ENCODE data around the gene PRXL2B. TPM values are rescaled to one million over a fixed set of nuclear protein-coding genes. Genes with fewer than 3 reads are reported as not detected.

The PRXL2B gene
- total RNA-seq, 1 experiment from 2014 or later = 40.7 TPM

- Histone ChIP-seq H3K79me1 (ENCODE audit: insufficient read depth, low read depth, low read length, poor library complexity, severe bottlenecking) (no peaks in the 10 kb centered on the region), H2BK12ac (ENCODE audit: insufficient read length, low read depth, low read length) (no peak overlapping the region), H4K5ac (ENCODE audit: insufficient read length, low read depth, low read length) (no peak overlapping the region), H3K4me1 (ENCODE audit: insufficient read depth, low read length) (no peaks in the 10 kb centered on the region), H2AK5ac (ENCODE audit: insufficient read length, low read length) (no peak overlapping the region), H3K23me2 (ENCODE audit: insufficient read length, low read depth, low read length, poor library complexity, severe bottlenecking) (peaks cover 3% of the 10 kb centered on the region), H3K27me3 (ENCODE audit: insufficient read depth, low read length) (peaks cover 16% of the 10 kb centered on the region; the same call in 1 of the 2 replicates), H2BK120ac (ENCODE audit: low read depth, low read length, poor library complexity, severe bottlenecking) (no peak overlapping the region), H3T11ph (ENCODE audit: low read length) (no peak overlapping the region), H3K4me2 (ENCODE audit: insufficient read depth, insufficient read length, low read length) (no peak overlapping the region), H2BK5ac (ENCODE audit: insufficient read length, low read length) (no peak overlapping the region), H3K9me3 (ENCODE audit: control insufficient read depth, low read depth, low read length) (no peaks in the 10 kb centered on the region), H3K14ac (ENCODE audit: insufficient read depth, low read length) (no peak overlapping the region), H3K4ac (ENCODE audit: low read depth, low read length) (no peak overlapping the region), H3K27ac (ENCODE audit: insufficient read length, low read depth, low read length) (no peak overlapping the region), H3K23ac (ENCODE audit: insufficient read length, low read depth, low read length) (no peak overlapping the region), H2BK15ac (ENCODE audit: low read depth, low read length) (no peak overlapping the region), H4K91ac (ENCODE audit: insufficient read length, low read depth, low read length) (no peak overlapping the region), H3K56ac (ENCODE audit: insufficient read length, low read depth, low read length) (no peak overlapping the region), H3K9ac (ENCODE audit: extremely low read depth, insufficient read length, low read length) (no peak overlapping the region), H4K20me1 (ENCODE audit: control insufficient read depth, insufficient read depth, insufficient read length) (no peaks in the 10 kb centered on the region), H4K8ac (replicated peaks; ENCODE audit: insufficient read length, low read depth, low read length) (no peak overlapping the region), H3K79me2 (ENCODE audit: insufficient read depth, low read length) (no peaks in the 10 kb centered on the region), H3K18ac (ENCODE audit: insufficient read length, low read depth, low read length) (no peak overlapping the region), H2AFZ (ENCODE audit: low read length) (no peak overlapping the region), H2BK20ac (ENCODE audit: low read depth, low read length, poor library complexity, severe bottlenecking) (no peak overlapping the region)
- no CpG with 5 or more reads among the region's 13 CpGs for WGBS (ENCODE audit: extremely low coverage, insufficient read length, low lambda C conversion rate)
- Mint-ChIP-seq H3K9me3 (peaks cover 19 to 23% of the 10 kb centered on the region in 2 experiments), H3K4me3 (no peak overlapping the region), H3K27ac (no peak overlapping the region; a peak in 1 of 7 replicates), H3K27me3 (ENCODE audit: low read depth) (peaks cover 78% of the 10 kb centered on the region), H3K36me3 (ENCODE audit: insufficient read depth in 1 of 3, low read depth in 3 of 3) (no peaks in the 10 kb centered on the region; a peak in 1 of 7 replicates), H3K4me1 (peaks cover 0 to 2% of the 10 kb centered on the region in 2 experiments; a peak in 1 of 4 replicates)
- DNase-seq = no peak
- TF ChIP-seq CTCF (conservative IDR thresholded peaks at IDR 0.05) = no peak
Observed at GRCh38 chr1:2624735-2625300, 38.2 kb downstream of the PRXL2B start.
